Measurements from ENCODE around the gene PPP1R10.

DNA sequence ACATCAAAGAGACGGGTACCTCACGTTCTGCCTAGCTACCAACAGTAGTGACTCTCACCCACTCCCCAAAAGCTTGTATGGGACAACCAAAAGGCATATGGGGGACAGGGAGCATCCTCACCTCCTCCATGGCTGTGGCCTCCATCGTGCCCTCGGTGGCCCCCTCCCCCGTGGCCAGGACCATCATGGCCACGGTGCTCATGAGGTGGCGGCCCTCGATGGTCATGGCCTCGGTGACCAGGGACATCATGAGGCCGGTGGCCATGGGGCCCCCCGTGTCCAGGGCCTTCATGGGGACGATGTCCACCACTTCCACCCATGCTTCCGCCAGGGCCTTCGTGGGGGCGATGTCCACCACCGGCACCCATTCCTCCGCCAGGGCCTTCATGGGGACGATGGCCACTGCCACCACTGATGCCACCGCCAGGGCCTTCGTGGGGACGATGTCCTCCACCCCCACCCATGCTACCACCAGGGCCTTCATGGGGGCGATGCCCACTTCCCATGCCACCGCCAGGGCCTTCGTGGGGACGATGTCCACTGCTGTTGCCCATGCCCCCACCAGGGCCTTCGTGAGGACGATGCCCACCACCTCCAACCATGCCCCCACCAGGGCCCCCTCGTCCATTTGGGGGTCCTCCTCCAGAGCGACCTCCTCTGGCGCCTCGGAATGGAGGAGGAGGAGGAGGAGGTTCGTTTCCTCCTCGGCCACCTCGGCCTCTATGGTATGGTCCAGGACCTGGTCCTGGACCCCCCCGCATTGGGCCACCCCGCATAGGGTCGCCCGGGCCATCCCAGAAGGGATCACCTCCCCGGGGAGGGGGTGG is 15.0 kb downstream of the PPP1R10 start:
- no peak for TF ChIP-seq GATA2 (IDR thresholded peaks at IDR 0.05; ENCODE audit: low read depth, low read length)
- TF ChIP-seq GATA3 (IDR thresholded peaks at IDR 0.05; ENCODE audit: low read depth, low read length): no peak

All from SH-SY5Y (cell line).